IPS DF 19.7 (cell line): ENCODE data around the gene BID.
A peak's percentile ranks its signal among the peaks of the same experiment; 100 is the strongest.

ENCODE experiments used
- DNase-seq: peaks from one replicate; pipeline ENCODE4 v3.0.0-alpha.2; 2013; ENCODE audit warnings: low read depth, low spot score

BID gene

DNA sequence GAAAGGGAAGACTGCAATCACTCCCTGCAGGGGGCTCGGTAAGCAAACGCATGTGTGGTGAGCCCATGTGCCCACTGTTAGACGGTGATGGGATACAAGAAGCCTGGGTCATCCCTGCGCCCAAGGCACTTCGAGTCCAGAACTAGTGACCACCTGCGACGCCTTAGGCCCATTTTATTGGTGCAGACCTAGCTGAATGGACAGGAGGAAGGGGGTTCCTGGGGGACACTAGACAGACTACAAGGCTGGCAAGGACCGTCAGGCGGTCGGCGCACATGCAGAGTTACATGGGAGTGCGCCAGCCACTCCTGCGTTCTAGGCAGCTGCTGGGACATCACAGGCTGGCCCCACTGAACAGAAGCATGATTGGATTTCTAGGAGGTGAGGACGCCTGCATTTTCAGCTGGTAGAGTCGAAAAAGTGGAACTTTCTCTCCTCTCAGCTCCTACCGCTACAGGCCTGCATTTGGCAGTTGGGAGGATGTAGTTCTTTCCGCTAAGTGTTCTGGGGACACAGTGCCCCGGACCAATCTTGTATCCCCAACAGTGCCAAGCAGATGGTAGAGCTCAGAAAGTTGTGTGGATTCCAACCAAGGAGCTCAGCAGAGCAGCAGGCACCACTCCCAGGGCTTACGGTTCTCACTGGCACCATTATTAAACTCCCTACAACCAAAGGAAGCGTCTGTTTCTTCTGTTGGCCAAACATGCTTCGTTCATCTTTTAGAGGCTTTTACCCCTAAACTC, 35.7 kb downstream of the BID start:
- DNase-seq, result no peak

DNA sequence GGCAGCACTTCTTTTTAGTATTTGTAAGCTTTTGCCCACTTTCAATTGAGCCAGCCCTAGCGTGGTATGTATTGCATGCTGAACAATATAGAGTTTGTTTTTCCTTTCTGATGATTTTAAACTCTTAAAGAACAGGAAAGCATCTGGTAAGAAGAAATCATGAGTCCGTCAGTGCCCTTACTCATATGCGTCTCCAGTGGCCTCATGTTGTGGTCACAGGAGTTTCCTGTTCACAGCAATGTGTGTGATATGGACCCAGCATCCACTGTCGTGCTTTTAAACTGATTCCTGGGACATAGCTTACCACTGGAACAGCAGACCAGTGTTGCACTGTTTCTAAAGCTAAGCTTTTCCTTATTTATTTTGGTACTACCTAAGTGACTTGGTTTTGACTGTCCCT, 40.1 kb downstream of the BID start:
- no peak for DNase-seq

DNA sequence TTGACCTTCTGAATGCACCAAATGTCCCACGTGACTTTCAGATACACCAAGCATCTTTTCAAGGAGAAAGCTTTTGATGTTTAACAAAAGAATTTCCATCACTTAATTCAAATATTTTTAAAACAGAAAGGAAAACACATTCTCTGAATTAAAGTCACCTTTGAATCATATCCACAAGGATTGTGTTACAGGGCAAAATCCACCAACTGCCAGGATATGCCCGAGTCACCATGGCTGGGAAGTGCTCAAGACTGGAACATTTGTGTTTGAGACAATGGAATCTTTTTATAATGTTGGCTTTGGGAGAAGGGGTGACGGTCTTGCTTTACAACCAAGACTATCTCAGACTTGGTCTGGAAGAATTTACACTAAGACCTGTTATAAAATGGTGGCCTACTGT, 40.8 kb downstream of the BID start:
- no peak for DNase-seq

DNA sequence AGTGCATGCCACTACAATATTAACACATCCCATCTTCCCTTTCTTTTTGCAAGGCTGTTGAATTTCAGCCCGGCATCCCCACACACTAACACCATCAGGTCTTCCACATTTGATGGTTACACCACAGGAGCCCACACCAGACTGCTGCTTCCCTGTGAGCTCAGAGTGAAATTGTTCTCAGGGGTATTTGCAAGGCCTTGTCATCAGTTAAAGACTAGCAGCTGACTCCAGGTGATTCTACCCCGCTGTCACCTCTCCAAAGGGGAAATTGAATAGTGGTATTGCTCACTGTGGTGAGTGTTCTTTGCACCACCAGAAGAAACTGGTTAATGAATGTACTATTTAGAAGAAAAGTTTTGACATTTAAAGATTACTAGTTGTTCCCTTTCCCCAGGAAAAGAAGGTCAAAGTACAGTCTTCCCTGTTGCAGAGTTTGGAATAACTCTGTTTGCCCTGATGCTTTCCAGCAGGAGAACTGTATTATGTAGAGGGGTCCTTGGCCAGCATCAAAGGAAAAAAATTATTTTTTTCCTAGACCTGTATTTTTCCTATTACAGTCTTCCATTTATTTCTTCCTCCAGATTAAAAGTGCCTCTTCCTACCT, 41.9 kb downstream of the BID start:
- no peak for DNase-seq

DNA sequence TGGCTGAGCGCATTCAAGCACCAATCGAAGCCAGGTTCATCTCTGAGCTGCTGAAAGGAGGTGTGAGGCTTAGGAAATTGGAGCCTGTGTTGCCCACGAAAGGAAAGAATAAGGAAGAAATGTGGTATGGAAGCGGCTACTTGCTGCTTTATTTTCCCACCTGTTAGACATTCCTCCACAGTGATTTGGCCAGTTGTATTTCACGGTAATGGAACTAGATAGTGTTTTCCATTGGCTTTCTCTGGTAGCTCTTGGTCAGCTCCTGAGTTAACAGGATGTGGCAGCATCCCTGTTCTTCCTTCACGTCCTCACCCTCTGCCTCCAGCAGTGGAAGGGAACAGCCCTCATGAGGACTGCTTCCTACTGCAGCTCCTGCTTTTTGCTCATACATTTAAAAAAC, 44.7 kb downstream of the BID start:
- DNase-seq, result no peak

GRCh38 chr22:17728786-17729185, 45.5 kb downstream of the BID start:
- DNase-seq, result no peak

- no peak for DNase-seq
These were observed 47.1 kb downstream of the BID start for GRCh38 chr22:17726928-17727897.

DNA sequence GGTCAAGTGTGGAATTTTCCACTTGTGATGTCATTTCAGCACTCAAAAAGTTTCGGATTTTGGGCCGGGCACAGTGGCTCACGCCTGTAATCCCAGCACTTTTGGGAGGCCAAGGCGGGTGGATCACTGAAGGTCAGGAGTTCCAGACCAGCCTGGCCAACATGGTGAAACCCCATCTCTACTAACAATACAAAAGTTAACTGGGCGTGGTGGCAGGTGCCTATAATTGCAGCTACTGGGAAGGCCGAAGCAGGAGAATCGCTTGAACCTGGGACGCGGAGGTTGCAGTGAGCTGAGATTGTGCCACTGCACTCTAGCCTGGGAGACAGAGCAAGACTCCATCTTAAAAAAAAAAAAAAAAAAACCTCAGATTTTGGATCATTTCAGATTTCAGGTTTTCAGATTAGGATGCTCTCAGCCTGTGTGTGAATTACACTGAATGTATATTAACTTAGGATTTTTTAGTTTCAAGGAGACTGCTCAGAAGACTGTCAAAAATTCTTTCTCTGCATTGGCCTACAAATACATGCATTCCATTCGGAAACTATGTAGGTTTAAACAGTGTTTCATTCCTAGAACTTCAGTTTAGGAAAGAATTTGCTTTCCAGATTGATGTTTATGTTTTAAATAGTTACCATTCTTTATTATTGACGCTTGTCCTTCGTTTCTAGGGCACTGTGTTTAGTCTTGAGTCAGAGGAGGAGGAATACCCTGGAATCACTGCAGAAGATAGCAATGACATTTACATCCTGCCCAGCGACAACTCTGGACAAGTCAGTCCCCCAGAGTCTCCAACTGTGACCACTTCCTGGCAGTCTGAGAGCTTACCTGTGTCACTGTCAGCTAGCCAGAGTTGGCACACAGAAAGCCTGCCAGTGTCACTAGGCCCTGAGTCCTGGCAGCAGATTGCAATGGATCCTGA, 48.0 kb downstream of the BID start:
- DNase-seq, result no peak

GRCh38 chr22:17725500-17725796, 48.8 kb downstream of the BID start:
- DNase-seq, result no peak

DNA sequence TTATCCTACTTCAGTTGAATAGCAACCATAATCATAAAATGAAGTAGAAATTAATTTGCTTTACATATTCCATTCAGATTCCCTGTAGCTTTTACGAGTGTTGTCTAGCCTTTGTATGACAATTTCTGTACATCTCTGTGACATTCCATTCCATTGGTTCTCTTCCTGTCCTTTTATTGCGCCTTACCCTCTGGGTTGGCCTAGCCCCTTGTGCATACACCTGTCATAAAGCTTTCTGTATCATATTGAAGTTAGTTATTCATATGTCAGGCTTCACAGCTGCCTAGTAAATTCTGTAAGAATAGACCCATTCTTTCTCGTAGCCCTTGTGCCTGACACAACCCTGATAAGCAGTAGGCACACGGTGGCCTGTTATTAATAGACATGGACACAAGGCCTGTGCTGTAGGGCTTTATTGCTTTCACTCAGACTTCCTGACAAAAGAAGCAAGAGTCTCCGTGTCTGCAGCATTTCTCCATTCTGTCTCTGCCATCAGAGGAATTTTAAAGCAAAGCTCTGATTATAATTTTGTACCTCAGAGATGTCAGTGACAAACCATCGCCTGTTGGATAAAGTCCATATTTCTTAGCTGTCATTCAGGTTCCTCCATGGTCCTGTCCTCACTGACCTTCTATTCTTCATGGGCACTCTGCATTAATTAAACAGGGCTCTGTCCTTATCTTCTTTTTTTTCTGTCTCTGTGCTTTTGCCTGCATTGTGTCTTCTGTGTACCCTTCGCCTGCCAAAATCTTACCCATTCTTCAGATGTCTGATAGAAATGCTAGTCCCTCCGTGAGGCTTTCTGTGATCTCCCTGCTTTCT, 49.4 kb downstream of the BID start:
- no peak for DNase-seq

DNA sequence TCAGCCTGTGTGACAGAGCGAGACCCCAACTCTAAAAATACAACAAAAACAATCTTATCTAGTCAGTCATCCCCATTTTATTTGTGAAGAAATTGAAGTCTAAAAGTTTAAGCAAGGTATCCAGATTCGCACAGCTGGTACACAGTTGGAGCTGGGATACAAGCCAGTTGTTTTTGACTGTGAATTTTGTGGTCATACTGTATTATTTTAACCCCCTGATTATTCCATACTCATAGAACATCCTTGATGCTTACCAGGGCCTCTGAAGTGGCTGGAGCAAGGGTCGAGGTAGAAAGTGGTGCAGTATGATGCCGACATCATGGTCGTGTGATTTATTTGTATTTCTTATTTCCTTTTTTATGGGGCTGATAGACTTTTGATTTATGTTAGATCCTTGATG, 50.0 kb downstream of the BID start:
- DNase-seq, result no peak

- DNase-seq, result no peak
These were observed 54.4 kb downstream of the BID start for GRCh38 chr22:17719911-17720310.

- DNase-seq, result no peak
These were observed 56.6 kb downstream of the BID start for GRCh38 chr22:17717708-17718107.

GRCh38 chr22:17716529-17716928, 57.7 kb downstream of the BID start:
- no peak for DNase-seq

DNA sequence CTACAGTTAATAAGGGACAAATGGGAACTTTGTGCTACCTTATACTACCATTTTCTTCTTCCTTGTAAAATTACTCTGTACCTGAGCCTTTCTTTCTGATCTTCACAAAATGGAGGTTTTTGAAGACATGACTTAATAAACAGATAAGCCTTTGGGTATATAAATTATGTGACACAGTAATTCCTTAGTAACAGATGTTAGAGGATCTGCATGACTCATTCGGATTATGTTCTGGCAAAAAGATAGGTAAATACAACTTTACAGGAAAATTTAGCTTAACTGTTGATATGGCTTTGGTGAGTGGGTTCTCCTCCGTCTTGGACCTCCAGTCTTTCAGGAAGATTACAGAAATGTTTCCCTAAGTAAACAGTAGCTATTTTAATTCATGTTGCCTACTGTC, 61.8 kb downstream of the BID start:
- DNase-seq, result no peak

GRCh38 chr22:17710023-17710422, 64.2 kb downstream of the BID start:
- no peak for DNase-seq

- DNase-seq, result no peak
These were observed 66.7 kb downstream of the BID start for GRCh38 chr22:17707526-17707925.

DNA sequence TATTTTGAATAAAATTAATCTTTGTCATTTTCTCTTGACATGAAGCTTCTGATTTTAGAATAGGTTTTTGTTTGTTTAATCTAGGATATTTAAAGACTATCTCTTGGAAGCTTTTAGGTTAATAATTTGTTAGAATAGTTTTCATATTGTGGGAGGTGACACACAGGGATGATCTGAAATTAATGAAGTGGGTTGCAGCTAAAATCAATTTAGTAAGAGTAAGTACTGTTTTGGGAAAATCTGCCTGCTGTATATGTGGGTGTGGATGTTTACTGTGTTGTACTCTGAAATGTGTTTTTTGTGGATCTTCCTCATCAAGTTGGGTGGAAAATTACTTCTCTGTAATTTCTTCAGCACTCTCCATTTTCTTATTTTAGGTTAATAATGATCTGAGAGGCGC, 67.3 kb downstream of the BID start:
- no peak for DNase-seq

DNA sequence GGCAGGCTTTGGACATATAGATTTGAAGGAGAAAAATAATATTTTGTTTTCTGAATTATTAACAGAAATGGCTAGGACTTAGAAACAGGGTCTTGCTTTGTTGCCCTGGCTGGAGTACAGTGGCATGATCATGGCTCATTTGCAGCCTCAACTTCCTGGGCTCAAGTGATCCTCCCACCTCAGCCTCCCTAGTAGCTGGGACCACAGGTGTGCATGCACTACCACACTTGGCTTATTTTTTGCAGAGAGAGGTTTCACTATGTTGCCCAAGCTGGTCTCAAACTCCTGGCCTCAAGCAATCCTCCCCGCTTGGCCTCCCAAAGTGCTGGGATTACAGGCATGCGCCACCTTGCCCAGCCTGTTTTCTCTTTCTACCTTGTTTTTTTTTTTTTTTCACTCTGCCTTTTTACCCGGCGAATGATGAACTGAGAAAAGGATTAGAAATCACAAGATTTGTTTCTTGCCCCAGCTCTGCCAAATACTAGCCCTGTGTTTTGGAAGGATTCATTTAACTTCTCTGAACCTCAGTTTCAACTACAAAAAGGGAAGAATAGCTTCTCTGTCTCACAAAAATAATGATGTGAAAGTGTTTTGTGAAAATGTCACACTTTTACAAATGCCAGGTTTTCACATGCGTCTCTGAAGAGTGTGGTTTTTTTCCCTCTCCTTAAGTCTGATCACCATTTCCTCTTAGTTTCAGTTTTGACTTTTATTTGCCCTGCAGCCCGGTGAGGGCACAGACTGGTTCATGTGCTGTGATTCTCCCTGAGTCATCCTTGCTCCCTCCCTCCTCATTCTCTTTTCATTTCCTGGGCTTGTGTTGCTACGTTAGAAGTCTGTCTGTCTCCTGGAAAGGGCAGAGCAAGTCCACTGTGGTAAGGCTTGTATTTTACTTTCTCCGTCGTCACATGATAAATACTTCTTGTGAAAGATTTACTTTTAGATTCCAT, 68.0 kb downstream of the BID start:
- peak; percentile 12 for DNase-seq

GRCh38 chr22:17705546-17705945, 68.7 kb downstream of the BID start:
- no peak for DNase-seq
